ENCODE measurements around the gene CRNKL1. TPM values are rescaled to one million over a fixed set of nuclear protein-coding genes. Genes with fewer than 3 reads are reported as not detected.
"Not testable (repeated sequence)": the region's sequence is repeated elsewhere in the genome, so short reads cannot be mapped to it uniquely, and the experiment has no call there.

CRNKL1 gene
- polyA plus RNA-seq, 1 donor from 2014 or later, result 9.7 TPM

GRCh38 chr20:20003955-20004322, 48.3 kb downstream of the CRNKL1 start:
- Mint-ChIP-seq H3K27ac (peak overlapping the region in 1 of 3 donors; percentile 86), H3K4me1 (peaks cover 4 to 13% (median 9%) of the 10 kb centered on the region in 3 donors), H3K4me3 (peak overlapping the region in 3 of 4 donors; percentile 58 to 86 (median 73)), H3K27me3 (peaks cover 46% of the 10 kb centered on the region)
- not testable (repeated sequence) for H3K9me3 Mint-ChIP-seq, H3K36me3 Mint-ChIP-seq

- no peaks in the 10 kb centered on the region for H3K9me3 Mint-ChIP-seq
- H3K27me3 Mint-ChIP-seq, result peaks cover 46% of the 10 kb centered on the region
- H3K27ac Mint-ChIP-seq, result peak overlapping the region in 1 of 3 donors; percentile 86
- no peaks in the 10 kb centered on the region for H3K36me3 Mint-ChIP-seq
- H3K4me1 Mint-ChIP-seq, result peaks cover 4 to 13% (median 9%) of the 10 kb centered on the region in 3 donors
- peak overlapping the region in 3 of 4 donors; percentile 58 to 86 (median 73) for H3K4me3 Mint-ChIP-seq
Measured at GRCh38 chr20:20003031-20003954, 49.0 kb downstream of the CRNKL1 start.

- peak overlapping the region in 1 of 3 donors; percentile 69 for H3K27ac Mint-ChIP-seq
Measured at GRCh38 chr20:20002101-20002998, 49.9 kb downstream of the CRNKL1 start.

GRCh38 chr20:20000211-20000968, 51.9 kb downstream of the CRNKL1 start:
- H3K4me3 Mint-ChIP-seq, result no peak overlapping the region
- no peaks in the 10 kb centered on the region for H3K36me3 Mint-ChIP-seq
- peaks cover 4 to 15% (median 10%) of the 10 kb centered on the region in 3 donors for H3K4me1 Mint-ChIP-seq
- no peaks in the 10 kb centered on the region for H3K9me3 Mint-ChIP-seq
- H3K27ac Mint-ChIP-seq, result no peak overlapping the region
- H3K27me3 Mint-ChIP-seq, result peaks cover 34% of the 10 kb centered on the region

More at GRCh38 chr20:20002101-20002998, 49.9 kb downstream of the CRNKL1 start:
- Mint-ChIP-seq H3K4me1 (peaks cover 4 to 13% (median 9%) of the 10 kb centered on the region in 3 donors), H3K9me3 (no peaks in the 10 kb centered on the region), H3K36me3 (no peaks in the 10 kb centered on the region), H3K27me3 (peaks cover 38% of the 10 kb centered on the region), H3K4me3 (peak overlapping the region in 1 of 4 donors; percentile 65)

GRCh38 chr20:19998990-19999705, 53.1 kb downstream of the CRNKL1 start:
- H3K4me1 Mint-ChIP-seq, result peaks cover 4 to 18% (median 10%) of the 10 kb centered on the region in 3 donors
- peak overlapping the region in 1 of 3 donors; percentile 47 for H3K27ac Mint-ChIP-seq
- no peaks in the 10 kb centered on the region for H3K36me3 Mint-ChIP-seq
- no peak overlapping the region for H3K4me3 Mint-ChIP-seq
- H3K27me3 Mint-ChIP-seq, result peaks cover 27% of the 10 kb centered on the region
- H3K9me3 Mint-ChIP-seq, result no peaks in the 10 kb centered on the region

- no peaks in the 10 kb centered on the region for H3K36me3 Mint-ChIP-seq
- H3K4me1 Mint-ChIP-seq, result peaks cover 0 to 5% (median 1%) of the 10 kb centered on the region in 3 donors
- no peak overlapping the region for H3K4me3 Mint-ChIP-seq
- peaks cover 9% of the 10 kb centered on the region for H3K27me3 Mint-ChIP-seq
- no peaks in the 10 kb centered on the region for H3K9me3 Mint-ChIP-seq
- H3K27ac Mint-ChIP-seq, result no peak overlapping the region
Measured at GRCh38 chr20:19996917-19997316, 55.3 kb downstream of the CRNKL1 start.

- no peaks in the 10 kb centered on the region for H3K36me3 Mint-ChIP-seq
- peaks cover 6% of the 10 kb centered on the region for H3K27me3 Mint-ChIP-seq
- peaks cover 0 to 5% (median 3%) of the 10 kb centered on the region in 3 donors for H3K4me1 Mint-ChIP-seq
- H3K9me3 Mint-ChIP-seq, result no peaks in the 10 kb centered on the region
- no peak overlapping the region for H3K4me3 Mint-ChIP-seq
- no peak overlapping the region for H3K27ac Mint-ChIP-seq
Measured at GRCh38 chr20:19996222-19996621, 56.0 kb downstream of the CRNKL1 start.

GRCh38 chr20:19995220-19995863, 56.9 kb downstream of the CRNKL1 start:
- Mint-ChIP-seq H3K36me3 (no peaks in the 10 kb centered on the region), H3K27me3 (peaks cover 3% of the 10 kb centered on the region), H3K9me3 (no peaks in the 10 kb centered on the region), H3K4me1 (peaks cover 0 to 5% (median 3%) of the 10 kb centered on the region in 3 donors), H3K4me3 (no peak overlapping the region), H3K27ac (no peak overlapping the region)

- peaks cover 4% of the 10 kb centered on the region for H3K27me3 Mint-ChIP-seq
- no peak overlapping the region for H3K4me3 Mint-ChIP-seq
- H3K36me3 Mint-ChIP-seq, result no peaks in the 10 kb centered on the region
- H3K27ac Mint-ChIP-seq, result no peak overlapping the region
- peaks cover 0 to 5% (median 3%) of the 10 kb centered on the region in 3 donors for H3K4me1 Mint-ChIP-seq
- H3K9me3 Mint-ChIP-seq, result no peaks in the 10 kb centered on the region
Measured at GRCh38 chr20:19993958-19994669, 58.2 kb downstream of the CRNKL1 start.

- no peaks in the 10 kb centered on the region for H3K9me3 Mint-ChIP-seq
- H3K27me3 Mint-ChIP-seq, result peaks cover 9% of the 10 kb centered on the region
- peaks cover 0 to 5% (median 3%) of the 10 kb centered on the region in 3 donors for H3K4me1 Mint-ChIP-seq
- H3K36me3 Mint-ChIP-seq, result no peaks in the 10 kb centered on the region
- H3K4me3 Mint-ChIP-seq, result no peak overlapping the region
- H3K27ac Mint-ChIP-seq, result no peak overlapping the region
Measured at GRCh38 chr20:19992996-19993908, 59.0 kb downstream of the CRNKL1 start.

GRCh38 chr20:19991854-19992253, 60.4 kb downstream of the CRNKL1 start:
- Mint-ChIP-seq H3K4me3 (no peak overlapping the region), H3K27me3 (peaks cover 9% of the 10 kb centered on the region), H3K27ac (no peak overlapping the region), H3K4me1 (peaks cover 0 to 5% (median 3%) of the 10 kb centered on the region in 3 donors), H3K9me3 (no peaks in the 10 kb centered on the region), H3K36me3 (no peaks in the 10 kb centered on the region)

- no peak overlapping the region for H3K4me3 Mint-ChIP-seq
- peaks cover 9% of the 10 kb centered on the region for H3K27me3 Mint-ChIP-seq
- H3K9me3 Mint-ChIP-seq, result no peaks in the 10 kb centered on the region
- H3K27ac Mint-ChIP-seq, result no peak overlapping the region
- peaks cover 0 to 5% (median 3%) of the 10 kb centered on the region in 3 donors for H3K4me1 Mint-ChIP-seq
- no peaks in the 10 kb centered on the region for H3K36me3 Mint-ChIP-seq
Measured at GRCh38 chr20:19991308-19991707, 61.0 kb downstream of the CRNKL1 start.

Measured in IgD-negative memory B cell (primary cell).